TTC549 (cell line): ENCODE results near the gene TC2N.
"Not testable (repeated sequence)": the region's sequence is repeated elsewhere in the genome, so short reads cannot be mapped to it uniquely, and the experiment has no call there.

Experiments
- FAIRE-seq: peaks from 2 replicates; lab custom pipeline; 2012; peaks lifted over from hg19 to GRCh38; lab: Jason Lieb, UNC

TC2N gene

DNA sequence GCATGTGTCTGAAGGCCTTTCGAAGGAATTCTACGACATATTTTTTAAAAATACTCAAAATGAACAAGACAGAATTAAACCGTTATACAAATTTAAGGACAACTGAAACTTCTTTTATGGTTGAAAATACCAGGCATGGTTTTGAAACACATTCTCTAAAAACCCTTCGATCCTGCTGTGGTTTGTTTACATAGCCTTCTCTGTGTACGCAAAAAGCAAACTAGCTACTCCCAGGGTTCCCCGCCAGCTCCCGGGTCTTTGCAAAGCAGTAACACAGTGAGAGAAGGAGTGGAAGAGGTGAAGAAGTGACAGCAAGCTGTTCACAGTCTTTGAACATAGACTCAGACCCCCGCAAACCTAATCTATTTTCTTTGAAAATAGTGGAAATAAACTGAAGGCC lies 2.2 kb upstream of the TC2N start:
- FAIRE-seq, result no peak

DNA sequence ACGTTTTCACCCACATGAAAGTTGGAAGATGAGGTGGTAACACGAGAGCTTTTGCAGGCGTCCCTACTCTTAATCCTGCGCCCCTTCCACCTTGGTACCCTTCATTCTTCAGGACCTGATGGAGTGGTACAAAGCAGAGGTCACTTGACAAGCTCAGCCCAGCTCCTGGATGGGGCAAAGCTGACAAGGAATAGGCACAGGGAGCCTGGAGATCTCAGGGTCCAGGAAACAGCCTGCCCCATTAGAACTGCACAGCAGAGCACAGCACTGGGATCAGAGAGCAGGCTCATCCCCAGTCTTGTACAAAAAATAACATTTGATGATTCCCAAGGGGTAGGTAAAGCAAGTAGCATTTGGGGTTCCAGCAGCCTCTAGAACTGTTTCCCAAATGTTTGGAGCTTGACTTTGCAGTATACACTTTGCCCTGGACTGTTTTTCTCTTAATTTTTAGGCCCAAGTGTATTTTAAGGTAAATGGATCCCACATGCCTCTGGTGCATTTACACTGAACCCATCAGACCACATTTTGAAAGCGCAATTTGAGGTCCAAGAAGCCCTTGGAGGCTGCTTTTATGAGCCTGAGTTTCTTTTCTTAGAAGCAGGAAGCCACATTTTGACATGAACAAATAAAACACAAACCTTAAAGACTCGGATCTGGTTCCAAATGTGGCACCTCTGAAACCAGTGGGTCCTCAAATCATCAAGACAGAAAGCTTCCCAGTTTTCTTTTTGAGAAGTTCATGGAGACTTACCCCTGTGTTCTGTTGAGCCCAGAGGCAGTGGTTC lies 633 bp downstream of the TC2N start:
- FAIRE-seq, result no peak

DNA sequence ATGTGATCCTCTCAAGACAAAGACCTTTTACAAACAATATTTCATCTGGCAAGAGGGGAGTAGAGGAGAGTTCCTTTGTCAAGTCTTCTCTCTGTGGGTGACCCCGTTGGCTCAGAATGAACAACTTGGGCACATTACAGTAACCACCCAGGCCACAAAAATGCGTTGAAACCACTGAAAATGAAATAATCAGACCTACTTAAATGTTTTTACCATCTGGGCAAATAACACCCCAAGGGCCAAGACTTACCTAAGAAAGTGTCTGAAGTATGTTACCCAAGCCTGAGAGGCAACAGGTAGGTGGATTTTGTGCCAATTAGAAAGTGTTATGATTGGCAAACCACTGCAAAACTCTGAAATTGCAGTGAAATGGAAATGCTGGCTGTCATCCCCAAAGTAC lies 1.3 kb downstream of the TC2N start:
- FAIRE-seq, result no peak

DNA sequence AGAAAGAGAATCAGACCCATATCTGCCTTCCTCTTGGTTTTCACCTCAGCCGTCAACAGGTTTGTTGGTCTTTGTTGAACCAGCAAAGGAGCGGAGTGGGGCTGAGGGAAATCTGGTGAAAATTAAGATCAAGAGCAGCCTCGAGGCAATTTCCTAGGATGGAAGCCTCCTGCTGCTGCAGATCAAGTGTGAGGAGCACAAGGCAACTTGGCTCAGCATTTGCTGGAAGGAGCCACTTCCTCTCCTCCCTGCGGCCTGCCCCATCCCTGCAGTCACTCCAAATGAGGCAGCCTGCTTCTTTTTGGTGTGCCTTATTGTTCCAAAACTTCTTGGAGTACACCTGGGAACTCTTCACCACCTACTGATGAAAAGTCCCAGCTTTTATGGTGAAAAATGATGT lies 4.9 kb downstream of the TC2N start:
- FAIRE-seq, result no peak

DNA sequence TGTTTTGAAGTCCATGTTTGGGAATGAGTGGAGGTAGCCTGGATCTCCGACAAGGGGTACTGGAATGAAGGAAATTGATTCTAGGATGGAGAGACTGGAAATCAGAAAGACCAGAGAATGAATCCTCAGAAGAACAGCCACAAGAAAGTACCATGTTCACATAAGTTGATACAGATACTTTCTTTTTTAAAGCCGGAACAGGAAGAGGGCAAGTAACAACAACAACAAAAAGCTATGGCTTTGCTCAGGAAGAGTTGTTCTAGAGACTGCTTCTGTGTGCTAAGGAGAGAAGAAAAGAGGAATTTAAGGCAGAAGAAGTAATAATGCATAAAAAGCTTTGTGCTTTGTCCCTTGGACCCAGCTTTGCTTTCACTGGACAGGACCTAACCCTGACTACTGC lies 6.2 kb downstream of the TC2N start:
- FAIRE-seq, result no peak

DNA sequence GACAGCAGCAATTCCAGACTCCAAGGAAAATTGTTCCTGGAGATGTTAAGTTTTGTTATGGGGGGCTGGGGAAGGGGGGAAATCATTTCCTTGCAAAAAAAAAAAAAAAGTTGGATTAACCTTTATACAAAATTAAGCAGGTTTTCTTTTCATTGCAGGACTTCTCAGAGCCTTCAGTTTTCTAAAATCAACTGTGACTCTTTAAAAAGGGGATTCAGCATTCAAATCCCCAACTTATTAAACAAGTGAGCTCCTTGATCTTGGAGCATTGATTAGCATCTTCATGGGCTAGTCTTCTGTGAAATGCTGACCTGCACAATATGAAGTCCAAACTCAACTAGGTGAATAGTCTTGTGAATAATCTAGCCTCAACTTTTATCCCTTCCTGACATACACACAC lies 7.1 kb downstream of the TC2N start:
- FAIRE-seq, result no peak

DNA sequence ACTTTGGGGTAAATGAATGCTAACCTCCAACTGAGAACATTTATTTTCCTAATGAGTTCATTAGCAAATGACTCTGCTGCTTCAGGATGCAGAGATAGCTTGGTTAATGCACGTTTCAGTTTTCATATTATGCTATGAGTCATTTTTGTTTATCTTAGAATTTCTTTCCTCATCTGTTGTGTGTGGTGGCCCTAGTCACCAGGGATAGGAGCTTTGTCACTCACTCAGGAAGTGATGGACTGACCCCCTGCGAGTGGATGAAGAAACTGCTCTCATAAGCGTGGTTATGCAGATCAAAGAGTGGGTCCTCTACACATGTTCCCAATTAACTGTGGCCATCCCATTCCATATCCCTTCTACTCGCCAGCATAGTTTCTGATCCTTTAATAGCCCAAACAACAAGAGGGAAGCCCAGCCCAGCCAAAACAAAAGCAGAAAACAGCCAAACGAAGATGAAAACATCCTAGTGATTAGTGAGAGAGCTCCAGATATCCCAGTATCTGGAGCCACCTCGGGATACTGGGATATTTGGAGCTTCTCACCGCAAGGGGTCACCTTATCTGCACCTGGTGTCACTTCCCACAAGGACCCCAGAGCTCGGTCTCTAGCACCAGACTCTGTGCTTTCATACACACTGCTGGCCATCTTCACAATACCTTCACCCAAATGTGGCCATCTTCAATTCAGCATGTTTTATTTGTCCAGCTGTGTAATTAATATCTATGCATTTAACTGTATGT lies 8.6 kb downstream of the TC2N start:
- FAIRE-seq, result no peak

DNA sequence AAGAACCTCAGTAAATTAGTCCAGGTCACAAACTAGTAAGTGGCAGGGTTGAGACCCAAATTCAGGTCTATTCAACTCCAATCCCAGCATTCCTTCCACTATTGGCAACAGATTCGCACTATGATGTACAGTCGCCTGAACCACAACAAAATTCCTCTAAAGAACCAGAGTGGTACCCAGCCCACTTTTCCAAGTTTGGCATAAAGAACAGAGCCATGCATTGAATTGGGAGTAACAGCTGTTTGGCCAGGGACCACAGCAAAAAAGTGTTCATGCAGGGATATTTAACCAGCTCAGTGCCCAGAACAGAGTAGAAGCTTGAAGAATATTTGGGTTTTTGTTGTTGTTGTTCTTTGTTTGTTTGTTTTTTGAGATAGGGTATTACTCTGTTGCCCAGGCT lies 9.7 kb downstream of the TC2N start:
- no peak for FAIRE-seq

DNA sequence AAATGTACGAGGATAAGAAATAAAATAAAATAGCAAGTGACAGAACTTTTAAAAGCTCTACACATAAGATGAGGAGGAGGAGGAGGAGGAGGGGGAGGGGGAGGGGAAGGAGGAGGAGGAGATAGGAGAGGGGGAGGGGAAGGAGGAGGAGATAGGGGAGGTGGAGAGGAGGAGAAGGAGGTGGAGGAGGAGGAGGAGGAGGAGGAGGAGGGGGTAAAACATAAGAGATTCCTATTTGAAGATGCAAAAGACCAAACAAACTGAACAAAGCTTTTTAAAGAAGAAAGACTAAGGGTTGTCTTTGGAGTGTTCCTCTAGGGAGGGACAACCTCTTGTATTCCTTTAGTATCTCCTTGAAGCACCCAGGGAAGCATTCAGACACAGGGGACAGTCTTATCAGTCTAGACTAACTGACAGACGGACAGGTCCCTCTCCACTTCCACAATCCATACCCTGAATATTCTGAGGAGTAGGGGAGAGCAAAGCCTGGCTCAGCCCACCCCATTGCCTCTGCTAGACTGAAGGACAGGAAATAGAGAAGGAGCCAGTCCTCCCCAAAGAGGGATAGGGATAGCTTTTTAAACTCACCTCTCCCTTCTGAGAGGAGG lies 12.9 kb downstream of the TC2N start:
- no peak for FAIRE-seq

DNA sequence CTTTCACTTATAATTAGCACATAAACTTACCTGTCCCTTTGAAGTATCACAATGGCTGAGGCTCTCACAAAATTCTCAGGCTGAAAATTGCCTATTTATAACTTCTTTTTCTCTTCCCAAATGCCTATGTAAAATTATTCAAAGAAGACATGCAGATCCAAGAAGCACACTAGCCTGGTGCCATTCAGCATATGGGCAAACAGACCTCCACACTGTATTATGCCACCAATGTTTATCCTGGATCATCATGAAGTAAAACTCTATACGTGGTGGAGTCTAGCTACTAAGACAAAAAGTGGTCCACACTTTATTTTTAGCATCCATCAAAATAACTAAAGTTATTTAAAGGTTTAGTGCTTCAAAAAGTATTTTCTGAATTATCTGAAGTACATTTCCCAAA lies 15.8 kb downstream of the TC2N start:
- no peak for FAIRE-seq

DNA sequence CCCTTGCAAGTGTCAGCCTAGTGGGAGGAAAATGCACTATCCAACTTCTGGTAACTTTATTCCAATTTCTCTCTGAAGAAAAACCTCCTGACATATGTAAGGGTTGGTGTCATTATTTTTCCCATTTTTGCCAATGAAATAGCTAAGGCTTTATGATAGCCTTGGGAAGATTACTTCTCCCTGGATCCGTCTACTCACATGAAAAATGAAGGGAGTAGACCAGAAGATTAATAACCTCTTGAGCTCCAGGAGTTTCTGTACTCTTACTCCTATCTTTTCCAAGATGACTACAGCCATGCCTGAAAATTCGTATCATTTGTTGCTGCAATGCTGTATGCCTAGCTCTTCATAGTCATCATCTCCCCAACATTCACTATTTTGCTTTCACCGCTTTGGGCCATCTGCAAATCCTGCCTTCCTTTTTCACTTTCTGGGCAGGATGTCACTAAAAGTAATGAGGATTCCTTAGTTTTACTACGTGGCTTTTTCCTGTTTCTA lies 18.8 kb downstream of the TC2N start:
- no peak for FAIRE-seq

DNA sequence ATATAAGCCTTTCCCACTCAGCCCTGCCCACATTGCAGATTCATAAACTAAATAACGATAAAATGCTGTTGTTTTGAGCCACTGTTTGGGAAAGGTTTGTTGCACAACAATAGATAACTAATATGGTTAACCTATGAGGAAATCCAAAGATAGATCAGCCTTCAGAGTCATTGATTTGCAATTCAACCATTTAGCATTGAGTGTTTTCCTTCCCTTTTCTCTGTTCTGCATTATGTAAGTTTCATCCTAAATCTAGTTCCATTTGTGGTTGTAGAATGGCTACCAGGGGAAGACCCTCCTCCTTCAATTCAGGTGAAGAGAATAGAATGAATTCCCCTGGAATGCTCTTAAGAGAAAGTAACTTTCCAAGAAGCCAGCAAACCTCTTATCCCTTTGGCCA lies 19.6 kb downstream of the TC2N start:
- no peak for FAIRE-seq

DNA sequence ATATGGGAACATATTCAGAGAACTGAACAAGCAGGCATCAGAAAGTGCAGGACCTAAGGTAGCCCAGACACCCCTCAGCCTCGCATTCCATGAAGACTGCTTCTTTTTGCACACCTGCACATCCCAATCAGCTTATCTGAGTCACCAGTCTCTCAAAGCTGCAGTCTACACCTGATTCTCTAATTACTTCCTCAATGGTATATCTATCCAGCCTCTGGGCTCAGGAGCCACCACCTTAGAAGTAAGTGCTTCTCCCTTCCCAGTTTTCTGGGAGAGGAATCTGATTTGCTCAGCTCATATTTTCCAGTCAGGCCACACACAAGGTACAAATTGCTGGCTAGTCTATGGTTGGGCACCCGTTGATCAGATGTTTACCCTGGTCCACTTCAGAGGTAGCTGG lies 21.7 kb downstream of the TC2N start:
- FAIRE-seq, result no peak

DNA sequence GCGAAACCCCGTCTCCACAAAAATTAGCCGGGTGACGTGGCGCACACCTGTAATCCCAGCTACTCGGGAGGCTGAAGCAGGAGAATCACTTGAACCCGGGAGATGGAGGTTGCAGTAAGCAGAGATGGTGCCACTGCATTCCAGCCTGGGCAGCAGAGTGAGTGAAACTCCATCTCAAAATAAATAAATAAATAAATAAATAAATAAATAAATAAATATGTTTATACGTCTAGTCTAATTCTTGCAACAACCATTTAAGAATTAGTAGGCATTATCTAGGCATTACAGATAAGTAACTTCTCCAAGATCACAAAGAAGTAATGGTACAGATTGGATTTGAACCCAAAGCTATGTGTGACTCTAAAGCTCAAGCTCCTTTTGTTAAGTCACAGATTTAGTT lies 22.3 kb downstream of the TC2N start:
- FAIRE-seq, result not testable (repeated sequence)

DNA sequence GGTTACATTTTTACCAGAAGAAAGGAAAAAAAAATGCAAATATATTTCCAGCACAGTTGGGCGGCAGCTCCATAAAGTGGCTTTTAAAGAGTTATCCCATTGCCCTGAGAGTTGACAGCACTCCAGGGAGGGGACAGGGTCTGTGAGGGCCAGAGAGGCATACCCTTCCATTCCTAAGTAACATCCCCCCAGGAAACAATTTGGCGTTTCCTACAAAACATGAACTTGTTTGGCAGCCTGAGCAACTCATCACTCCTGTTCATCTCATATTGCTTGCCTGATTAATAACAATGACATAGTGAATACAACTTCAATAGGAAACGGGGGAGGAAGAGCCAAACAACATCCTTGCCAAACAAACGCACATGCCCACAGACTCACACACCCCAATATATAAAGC lies 23.3 kb downstream of the TC2N start:
- no peak for FAIRE-seq

DNA sequence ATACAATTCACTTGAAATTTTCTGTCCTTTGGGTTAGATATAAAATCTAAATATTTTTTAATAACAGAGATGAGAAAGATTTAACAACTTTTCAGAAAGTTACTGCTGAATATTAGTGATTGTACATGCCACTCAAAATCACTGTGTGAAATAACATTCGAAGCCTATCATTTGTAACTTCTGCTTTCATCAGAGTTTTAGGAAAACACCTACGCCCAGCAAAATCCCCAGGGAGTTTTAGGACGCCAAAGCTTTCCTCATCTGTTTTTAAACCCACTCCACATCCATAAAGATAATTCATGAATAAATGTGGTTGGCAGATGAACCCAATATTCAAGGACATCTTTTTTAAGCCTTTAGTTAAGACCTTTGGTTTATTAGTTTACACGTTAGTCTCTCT lies 23.9 kb downstream of the TC2N start:
- FAIRE-seq, result no peak

DNA sequence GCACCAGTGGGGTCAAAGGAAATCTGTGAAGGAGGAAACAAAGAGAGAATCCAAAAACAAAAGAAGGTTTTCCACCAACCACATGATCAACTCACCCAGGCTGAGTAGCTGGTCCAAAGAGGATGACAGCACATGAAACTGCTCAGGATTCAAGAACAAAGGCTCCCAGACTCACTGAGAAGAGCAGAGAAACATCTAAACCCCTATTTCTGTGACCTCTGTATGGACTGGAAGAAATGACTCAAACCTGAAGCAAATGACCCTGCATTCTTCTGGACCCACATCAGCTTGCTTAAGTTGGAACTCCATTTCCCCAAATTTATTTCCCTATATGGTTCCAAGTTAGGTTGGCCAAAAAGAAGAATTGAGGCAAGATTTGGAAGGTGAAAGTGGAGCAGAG lies 26.3 kb downstream of the TC2N start:
- no peak for FAIRE-seq

DNA sequence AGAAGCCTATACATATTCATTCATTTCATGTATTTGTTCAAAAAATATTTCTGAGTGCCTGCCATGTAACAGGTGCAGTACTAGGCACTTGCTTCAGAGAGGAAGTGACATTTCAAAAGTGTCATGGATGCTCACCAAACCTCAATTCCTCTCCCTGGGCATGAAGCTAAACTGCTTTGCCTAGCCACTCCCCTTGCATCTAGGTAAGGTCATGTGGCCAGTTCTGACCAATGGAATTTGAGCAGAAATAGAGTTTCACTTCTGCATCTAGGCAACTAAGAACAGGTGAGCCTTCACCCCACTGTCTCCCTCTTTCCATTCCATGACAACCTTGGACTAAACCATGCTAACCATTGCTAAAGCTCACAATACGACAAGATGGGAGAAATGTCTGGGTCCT lies 27.6 kb downstream of the TC2N start:
- FAIRE-seq, result no peak

DNA sequence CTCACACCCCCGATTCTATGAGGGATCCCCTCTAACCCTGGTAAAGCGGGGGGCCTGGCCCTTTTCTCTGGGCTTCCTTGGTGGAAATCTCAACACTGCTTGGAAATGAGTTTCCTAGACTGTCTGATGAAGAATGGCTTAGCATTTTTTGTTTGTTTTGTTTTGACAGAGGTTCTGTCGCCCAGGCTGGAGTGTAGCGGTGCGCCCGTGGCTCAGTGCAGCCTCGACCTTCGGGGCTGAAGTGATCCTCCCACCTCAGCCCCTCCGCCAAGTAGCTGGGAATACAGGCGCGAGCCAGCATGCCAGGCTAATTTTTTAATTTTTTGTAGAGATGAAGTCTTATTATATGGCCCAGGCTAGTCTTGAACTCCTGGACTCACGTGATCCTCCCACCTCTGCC lies 30.3 kb downstream of the TC2N start:
- FAIRE-seq, result no peak

DNA sequence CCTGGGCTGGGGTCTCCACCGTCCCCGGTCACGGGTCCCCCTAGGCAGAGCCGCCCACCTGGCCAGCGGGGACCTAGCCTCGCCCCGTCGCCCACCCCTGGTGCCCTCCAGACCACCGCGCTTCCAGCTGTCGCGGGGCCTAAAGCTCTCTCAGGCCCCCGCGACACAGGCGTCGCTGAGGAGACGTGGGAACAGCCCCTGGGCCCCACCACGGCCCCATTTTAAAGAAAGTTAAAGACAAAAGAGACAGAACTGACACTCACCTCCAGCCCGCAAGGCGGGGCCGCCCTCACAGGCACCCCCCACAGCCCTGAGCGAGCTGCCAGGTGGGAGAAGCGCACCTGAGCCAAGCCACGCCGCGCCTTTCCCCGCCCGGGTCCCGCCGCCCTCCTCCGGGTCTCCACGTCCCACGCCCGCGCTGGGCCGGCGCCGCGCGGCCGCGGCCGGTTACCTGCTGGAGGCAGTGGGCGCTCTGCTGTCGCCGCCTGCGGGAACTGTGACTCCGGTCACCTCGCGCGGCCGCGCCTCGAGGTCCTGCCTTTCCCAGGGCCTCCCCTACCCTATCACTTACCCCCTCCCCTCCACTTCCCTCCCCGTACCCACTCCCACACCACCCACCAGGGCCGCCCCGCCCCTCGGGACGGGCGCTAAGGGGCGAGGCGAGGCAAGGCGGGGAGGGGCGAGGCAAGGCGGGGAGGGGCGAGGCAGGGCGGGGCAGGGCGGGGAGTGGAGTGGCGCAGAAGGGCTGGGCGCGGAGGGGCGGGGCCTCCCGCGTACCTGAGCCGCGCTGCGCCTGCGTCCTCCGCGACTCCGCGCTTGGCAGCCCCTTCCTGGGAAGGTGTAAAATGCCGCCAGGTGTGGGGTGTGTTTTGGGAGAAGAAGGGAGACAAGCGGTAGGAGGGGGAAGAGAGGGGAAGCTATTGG lies 31.2 kb downstream of the TC2N start:
- no peak for FAIRE-seq

DNA sequence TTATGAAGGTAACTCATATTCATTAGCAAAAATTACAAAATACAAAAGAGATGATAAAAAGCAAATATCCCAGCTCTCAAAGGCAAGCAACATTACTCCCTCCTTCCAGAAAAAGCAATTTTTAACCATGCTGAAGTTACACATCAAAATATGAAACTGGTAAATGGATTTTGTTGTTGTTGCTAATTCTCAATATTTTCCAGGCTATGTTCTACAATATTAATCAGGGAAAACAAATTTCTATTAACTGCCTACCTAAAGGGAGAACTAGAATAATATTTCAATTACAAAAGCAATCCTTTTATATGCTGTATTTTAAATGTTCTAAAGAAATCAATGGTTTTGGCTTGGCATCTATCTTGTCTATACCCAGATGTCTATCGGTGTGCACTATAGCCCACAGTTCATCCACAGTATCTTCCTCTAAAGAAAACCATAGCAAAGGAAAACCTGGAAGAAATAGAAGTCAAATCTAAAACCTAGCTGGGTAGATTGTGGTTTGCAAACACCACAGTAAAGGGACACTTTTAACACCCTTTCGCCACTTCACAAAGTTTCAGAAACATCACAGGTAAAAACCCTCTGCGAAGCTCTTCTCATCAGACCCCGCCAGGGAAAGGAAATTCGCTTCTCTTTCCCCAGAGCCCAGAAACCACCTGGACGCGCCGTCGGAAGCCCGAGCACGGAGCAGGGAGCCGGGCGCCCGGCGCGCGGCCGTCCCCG lies 32.0 kb downstream of the TC2N start:
- no peak for FAIRE-seq

DNA sequence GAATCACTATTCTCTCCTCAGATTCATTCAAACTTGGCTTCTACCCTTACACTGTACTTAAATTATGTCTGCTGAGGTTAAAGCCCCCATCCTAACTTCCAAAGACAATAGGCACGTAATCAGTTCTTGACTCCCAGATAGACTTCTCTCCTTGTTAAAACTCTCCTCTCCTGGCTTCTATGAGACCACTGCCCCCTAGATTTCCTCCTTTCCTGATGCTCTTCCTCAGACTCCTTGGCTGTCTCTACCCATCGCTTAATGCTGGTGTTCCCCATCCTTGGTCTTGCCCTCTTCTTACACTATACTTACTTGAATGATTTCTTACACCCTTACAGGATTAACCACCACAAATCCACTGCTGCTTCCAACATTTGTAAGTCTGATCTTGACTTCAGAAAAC lies 32.8 kb downstream of the TC2N start:
- no peak for FAIRE-seq
